Activated CD8-positive, alpha-beta memory T cell treated with anti-CD3 and anti-CD28 coated beads for 48 hours (primary cell): ENCODE measurements around the gene CACNA2D3.
"Not testable (repeated sequence)": the region's sequence is repeated elsewhere in the genome, so short reads cannot be mapped to it uniquely, and the experiment has no call there.

ENCODE experiments used
- DNase-seq, 3 experiments: peaks; one replicate each; pipeline ENCODE4 v3.0.0-alpha.2; 2020; ENCODE audit warnings: low read depth in 2 of 3, low spot score in 2 of 3

CACNA2D3 gene

DNA sequence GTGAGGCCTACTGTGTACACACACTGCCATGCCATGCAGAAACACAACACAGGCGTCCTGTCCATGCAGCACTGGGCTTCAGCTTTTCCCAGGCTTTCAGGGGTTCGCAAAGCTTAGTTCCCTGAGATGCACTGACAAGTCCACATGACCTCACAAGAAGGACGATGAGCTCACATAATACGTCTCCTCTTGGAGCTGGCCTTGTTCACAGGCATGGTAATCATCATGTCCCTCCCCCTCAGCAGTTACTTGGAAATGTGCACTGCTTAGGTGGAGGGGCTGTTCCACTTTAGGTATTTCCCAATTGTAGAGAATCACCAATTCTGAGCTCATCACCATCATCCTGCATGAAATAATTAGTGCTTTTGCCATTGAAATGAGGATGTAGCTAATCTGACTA, 496.7 kb downstream of the CACNA2D3 start:
- no peak for DNase-seq

DNA sequence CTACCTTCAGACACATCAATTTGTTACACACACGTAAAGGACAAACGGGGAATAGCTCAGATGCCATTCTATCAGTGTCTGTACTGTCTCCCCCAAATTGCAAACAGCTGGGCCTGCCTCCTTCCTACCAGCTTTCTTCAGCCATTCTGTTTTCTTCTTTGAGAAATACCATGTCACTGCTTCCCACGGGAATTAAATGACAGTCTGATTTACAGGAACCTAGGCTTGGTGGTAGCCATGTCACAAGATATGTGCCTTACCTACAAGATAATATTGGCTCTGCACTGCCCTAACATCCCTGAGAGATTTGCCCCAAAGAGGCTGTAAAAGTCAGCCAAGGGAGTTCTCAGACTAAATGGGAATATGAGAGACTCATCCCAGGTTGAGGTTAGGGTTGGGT, 497.2 kb downstream of the CACNA2D3 start:
- no peak for DNase-seq

DNA sequence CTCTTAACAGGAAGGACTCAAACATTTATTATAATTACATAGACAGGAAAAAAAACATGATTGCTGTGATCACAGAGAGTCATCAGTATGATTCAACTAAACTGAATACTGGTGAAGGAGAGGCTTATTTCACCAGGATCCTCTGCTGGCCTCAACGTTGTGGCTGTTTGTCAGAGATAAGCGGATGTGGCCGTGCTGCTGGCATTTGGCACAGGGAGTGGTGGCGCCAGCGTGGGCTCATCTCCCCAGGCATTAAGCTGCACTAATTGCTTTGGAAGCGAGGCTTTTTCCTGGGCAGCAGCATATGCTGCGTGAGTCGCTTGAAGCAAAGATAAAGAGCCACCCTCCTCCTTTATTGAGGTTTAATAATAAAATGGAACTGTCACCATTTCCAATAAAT, 498.8 kb downstream of the CACNA2D3 start:
- DNase-seq, result no peak

DNA sequence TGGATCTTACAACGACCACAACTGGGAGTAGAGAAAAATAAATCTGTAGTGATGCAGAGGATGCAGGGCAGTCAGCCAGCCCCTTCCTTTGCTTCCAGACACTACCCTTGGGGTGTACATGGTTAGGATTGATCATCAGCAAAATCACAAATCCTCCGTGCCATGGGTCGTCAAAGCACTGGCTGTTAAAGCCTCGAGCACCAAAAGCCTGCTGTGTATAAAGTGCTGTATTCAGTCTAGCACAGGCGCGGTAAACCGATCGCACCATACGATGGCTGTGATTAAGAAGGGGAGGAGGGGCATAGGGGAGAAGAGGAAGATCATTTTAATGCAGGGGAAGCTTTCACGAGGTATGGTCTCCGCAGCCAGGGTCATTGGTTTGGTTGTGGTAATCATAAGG, 500.3 kb downstream of the CACNA2D3 start:
- no peak for DNase-seq

DNA sequence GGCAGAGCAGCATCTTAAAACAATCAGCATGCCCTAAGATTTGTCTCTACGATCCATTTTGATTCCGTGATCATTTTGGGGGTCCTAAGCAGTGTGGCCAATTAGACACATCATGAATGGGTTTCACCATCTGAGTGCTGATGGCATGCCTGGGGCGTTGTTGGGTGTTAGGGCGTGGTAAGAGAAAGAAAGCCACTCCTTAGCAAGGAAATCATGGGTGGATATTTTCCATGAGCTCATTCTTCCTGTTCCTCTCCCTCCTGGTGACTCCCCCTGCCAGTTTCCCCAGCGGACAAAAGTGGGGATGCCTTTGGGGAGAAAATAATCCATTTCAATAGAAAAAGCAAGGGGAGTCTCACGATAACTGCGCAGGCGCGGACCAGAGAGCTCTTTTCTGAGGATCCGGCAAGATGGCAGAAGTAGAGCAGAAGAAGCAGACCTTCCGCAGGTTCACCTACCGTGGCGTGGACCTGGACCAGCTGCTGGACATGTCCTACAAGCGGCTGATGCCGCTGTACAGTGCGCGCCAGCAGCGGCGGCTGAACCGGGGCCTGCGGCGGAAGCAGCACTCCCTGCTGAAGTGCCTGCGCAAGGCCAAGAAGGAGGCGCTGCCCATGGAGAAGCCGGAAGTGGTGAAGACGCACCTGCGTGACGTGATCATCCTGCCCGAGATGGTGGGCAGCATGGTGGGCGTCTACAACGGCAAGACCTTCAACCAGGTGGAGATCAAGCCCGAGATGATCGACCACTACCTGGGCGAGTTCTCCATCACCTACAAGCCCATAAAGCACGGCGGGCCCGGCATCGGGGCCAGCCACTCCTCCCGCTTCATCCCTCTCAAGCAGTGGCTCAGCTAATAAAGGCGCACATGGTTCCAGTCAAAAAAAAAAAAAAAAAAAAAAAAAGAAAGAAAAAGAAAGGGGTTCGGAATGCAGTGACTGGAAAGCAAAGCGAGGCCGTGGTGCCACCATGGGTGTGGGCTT, 503.7 kb downstream of the CACNA2D3 start:
- DNase-seq, result no peak

DNA sequence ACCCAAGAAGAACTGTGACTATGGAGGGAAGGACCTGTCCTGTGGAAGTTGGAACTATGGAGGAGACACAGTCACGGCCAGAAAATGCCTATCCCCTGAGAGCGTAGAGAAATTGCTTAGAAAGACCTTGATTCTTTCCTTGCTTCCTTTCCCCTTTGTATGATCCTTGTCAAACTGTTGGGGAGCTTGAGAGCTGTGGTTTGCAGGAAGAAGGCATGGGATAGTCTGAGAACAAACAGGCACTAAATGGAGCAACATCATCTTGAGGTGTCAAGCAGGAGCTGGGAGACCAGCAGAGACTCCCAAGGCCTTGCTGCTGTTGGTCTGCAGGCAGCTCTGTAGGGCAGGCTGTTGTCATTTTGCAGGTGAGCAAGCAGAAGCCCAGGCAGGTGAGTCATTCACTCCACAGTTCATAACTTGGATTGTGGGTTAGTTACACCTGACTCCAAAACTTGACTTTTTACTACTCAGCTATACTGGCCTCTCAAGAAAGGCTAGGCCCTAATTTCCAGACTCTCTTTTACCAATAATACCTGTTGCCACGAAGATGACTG, 506.6 kb downstream of the CACNA2D3 start:
- no peak for DNase-seq

DNA sequence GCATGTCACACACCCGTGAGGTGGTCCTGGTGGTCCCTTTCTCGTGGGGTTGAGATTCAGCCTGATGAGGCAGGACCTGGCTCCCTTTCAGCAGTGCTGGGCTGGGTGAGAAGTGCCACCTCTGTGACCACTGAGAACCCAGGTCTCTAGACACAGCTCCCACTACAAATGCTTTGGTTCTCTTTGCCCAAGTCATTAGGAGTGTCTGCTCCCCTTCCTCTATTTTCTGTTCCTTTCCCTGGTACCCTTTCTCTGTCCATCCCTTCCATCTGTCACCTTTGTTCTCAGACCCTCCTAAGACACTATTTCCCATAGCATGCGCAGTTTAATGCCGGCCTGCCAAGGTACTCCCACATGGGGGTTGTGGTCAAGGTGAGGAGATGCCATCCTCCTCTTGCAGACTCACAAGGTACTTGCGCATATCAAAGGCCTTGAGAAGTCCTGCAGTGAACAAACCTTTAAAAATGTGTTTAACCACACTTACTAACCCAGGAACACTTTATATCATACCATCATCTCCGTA, 507.8 kb downstream of the CACNA2D3 start:
- no peak for DNase-seq

DNA sequence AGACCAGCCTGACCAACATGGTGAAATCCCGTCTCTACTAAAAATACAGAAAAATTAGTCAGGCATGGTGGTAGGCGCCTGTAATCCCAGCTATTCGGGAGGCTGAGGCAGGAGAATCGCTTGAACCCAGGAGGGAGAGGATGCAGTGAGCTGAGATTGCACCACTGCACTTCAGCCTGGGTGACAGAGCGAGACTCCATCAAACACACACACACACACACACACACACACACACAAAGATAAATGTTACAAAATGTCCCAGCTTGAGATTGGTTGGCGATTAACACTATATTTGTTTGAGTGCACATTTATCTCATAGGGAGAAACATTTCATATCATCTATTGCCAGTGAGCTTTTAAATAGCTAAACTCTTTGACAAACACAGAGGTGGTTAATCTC, 508.6 kb downstream of the CACNA2D3 start:
- DNase-seq, result not testable (repeated sequence)

DNA sequence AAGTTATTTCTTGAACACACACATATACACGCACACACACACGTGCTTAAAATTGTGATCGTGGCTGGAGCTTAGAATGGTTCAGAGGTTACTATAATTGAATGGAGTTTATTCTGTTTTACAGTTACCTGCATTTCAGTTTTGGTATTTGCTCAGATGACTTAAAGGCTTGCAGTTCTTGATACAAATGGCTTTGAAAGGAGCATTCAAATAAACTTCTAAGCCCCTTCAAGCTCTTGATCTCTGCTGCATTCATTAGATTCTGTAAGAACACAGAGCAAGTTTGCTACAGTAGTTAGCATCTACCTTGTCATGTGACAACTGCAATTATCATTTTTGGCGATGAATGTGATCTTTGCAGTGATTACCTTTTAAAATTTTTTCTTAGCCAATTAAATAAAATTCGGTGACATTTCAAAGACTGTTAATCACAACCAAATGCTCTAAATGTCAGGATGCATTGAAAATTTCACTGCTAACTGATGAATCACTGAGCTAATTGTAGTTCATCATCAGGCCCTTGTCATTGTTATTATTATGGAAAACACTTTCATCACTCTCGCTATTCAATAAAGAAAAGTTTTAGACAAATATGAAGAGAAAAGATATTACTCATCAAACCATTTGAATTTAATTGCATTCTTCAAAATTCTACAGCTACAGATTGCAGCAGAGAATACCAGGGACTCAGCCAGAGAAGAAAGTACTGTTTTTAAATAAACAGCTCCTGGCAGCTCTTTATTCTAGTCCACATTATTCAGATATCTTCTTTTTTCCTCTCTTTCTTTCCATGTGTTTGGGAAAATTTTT, 509.4 kb downstream of the CACNA2D3 start:
- DNase-seq, result no peak

DNA sequence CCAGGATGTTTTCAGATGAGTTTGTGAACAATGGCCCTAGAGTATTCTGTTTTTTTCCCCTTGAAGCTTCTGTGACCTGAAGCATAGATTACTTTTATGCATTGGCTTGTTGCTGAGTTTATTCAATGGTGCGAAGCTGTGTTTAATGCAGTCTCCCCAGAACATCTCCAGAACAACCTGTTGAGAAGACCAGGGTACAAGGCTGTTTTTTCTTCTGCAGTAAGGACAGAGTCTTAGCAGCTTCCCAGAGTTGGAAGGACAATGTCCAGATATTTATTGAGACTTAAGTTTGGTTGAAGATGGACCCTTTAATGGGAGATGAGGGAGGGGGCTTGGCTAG, 509.9 kb downstream of the CACNA2D3 start:
- DNase-seq, result no peak

DNA sequence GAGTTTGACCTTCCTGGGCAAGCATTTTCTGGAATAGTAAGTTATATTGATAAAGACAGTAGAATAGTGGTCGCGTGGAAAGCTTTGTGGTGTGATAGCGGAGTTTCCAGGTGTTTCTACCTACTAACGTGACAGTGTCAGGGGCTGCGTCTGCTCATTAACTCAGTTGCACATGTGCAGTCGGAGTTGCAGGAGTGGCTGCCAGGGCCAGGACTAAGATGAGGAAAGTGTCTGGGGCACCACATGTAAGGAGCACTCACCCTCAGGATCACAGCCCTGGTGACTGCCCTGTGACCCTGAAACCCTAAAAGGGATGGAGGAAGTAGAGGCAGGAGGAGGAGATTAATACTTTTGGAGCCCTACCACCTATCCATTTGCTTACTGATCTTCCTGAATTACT, 510.5 kb downstream of the CACNA2D3 start:
- DNase-seq, result no peak

DNA sequence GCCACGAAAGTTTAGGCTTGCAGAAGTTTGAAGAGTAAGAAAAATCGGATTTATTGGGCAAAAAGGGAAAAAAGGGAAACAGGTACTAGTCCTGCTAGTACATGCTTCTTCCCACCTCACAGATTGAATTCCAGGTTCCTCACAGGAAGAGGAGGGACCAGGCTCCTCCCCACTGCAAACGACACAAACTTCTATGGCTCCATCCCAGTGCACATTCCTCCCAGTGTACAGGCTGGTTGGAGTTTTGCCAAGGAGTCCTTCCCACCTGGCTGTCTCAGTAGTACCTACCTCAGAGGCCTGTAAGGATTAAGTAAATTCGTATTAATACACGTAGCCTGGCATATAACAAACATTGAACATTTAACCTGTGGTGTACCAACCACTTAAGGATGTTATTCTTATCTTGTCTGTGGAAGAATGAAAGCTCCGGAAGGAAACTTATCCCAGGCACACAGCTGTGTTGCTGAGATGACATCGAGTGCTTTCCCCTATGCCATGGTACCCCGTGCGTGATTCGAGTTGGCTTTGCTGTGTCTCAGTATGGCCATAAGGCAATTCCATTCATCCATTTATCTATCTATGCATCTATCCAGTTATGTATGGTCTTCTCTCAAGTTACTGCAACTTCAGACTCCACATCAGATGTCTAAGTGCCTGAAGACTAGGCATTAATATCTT, 511.2 kb downstream of the CACNA2D3 start:
- DNase-seq, result no peak

DNA sequence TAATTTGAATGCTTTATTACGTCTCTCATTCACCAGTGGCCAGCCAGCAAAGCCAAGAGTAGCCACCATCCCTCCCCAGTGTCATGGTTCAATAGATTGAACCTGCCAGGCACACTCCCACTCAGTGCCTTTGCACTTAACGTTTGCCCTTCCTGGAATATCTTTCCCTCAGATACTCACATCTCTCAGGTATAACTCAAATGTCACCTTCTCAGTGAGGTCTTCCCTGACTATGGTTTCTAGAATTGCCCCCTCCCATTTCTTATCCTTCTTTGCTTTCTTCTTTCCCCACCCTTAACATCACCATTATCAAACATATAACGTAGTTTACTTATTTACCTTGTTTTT, 511.7 kb downstream of the CACNA2D3 start:
- DNase-seq, result no peak

DNA sequence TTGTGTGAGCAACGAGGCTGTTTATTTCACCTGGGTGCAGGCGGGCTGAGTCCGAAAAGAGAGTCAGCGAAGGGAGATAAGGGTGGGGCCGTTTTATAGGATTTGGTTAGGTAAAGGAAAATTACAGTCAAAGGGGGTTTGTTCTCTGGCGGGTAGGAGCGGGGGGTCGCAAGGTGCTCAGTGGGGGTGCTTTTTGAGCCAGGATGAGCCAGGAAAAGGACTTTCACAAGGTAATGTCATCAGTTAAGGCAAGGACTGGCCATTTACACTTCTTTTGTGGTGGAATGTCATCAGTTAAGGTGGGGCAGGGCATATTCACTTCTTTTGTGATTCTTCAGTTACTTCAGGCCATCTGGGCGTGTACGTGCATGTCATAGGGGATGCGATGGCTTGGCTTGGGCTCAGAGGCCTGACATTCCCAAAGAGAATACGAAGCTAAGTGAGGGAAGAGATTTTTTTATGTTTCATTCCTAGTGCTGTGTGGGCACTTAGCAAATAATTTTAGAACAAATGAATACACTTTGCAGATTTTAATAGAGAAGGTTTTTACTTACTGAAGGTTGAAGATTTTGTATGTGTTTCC, 517.5 kb downstream of the CACNA2D3 start:
- not testable (repeated sequence) for DNase-seq

DNA sequence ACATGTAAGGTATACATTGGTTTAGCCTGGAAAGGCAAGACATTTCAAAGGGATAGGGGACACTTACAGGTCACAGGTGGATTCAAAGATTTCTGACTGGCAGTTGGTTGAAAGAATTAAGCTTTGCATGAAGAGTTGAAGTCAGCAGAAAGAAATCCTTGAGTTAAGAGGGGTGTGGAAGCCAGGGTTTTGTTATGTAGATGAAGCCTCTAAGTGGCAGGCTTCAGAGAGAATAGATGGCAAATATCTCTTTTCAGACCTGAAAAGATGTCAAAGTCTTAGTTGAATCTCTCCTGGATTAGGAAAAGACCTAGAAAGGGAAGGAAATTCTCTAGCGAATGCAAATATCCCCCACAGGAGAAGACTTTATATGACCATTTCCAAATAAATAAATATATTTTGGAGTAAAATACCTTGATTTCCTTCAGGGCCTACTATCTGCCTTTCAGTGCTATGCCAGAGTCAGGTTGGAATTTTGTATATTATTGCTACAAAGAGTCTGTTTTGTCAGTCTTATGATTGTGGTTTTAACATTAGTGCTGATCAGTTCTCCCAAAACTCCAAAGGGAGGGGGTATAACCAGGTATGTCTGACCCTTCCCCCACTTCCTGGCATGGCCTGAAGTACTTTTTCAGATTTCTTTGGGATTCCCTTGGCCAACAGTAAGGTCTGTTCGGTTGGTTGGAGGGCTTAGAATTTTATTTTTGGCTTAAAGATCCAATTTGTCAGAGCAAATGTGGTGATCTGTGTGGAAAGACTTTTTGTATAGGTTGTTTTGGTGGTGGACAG, 519.1 kb downstream of the CACNA2D3 start:
- DNase-seq, result no peak

DNA sequence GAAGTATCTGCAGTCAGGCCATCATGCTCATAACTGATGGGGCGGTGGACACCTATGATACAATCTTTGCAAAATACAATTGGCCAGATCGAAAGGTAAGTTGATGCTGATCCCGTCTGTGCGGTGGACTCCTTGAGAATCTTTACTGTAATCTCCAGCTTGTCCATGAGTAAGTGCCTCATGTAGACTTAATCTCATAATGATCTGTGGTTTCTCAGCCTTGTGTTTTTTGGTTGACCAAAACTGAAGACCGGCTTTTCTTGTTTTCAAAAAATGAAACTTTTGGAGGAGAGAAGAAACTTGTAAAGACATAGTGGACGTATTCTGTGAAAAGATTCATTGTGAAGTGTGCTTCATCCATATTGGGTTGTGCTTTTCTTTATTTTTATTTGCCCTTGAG, 519.8 kb downstream of the CACNA2D3 start:
- DNase-seq, result no peak

DNA sequence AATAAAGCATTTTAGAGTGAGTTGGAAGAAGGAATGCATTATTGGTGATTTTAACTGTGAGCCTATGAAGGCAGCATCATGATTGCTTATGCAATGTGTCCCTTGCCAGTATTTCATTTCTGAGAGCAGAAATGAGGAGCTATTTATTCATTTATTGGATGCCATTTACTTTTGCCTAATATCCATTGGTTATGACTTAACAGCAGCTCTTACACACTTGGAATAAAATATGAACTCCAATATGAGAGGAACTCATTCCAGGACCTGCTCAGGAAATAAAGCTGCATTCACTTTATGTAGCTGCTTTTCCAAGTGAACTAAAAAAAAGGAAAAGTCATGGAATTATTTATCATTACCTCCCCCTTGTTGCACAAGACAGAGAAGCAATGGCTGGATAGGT, 525.4 kb downstream of the CACNA2D3 start:
- no peak for DNase-seq

DNA sequence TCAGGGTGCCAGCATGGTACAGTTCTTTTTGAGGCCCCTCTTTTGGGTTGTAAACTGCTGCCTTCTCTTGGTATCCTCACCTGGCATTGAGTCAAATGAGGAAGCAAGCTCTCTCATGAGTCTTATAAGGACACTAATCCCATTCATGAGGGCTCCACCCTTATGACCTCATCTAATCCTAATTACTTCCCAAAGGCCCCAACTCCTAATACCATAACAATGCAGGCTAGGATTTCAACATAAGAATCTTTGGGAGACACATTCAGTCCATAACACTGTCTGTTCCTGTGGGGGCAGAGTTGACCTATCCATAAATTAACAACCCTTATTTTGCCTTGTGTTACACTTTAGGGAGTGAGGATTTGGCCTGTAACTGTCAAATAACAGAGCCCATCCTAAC, 527.2 kb downstream of the CACNA2D3 start:
- DNase-seq, result no peak

DNA sequence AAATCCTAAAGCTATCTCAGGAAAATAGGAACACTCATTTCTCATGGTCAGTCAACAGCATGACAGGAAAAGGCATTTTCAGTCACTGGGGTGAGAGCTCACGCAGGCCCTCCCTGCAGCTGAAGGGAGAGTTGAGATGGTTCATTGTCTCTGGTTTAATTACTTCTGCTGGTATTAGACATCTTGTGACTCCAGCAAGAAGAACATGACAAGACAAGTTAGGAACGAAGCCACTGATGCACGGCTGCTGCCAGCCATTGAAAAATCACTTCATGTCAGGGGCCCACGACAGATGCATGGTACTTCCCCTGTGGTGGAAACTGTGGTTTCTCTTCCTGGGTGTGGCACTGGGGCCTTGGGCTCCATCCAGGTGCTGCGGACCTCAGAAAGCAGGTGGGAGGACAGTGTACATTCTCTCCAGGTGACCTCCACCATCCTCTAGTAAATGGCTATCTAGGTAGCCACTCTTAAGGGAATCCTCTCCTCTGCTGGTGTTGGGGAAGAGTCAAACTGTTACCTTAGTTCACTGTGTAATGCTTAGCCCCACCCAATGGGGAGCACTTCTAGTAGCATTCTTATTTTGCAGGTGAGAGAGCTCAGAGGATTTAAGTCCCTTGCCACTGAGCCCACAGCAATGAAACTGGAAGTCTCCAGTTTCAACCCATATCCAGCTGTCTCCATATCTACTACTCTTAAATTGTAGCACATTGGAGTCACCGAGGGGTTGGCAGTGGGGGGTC, 531.3 kb downstream of the CACNA2D3 start:
- DNase-seq, result no peak
